Upper lobe of right lung (tissue), 1 donor: ENCODE data around the gene CMBL. TPM values are rescaled to one million over a fixed set of nuclear protein-coding genes. Genes with fewer than 3 reads are reported as not detected.
"Not testable (repeated sequence)": the region's sequence is repeated elsewhere in the genome, so short reads cannot be mapped to it uniquely, and the experiment has no call there.

Source experiments
- ATAC-seq: fragments of 200-7000 bp; cut with Tn5 transposase; one replicate; pipeline ENCODE4 v1.9.1; 2020; ENCODE audit warnings: mild to moderate bottlenecking, moderate library complexity
- DNase-seq: peaks from one replicate; pipeline ENCODE4 v3.0.0-alpha.2; 2020
- H3K27ac ChIP-seq: fragments of 200-600 bp; one replicate; pipeline ENCODE4 v1.8.0; 2022
- H3K27me3 ChIP-seq: fragments of 200-600 bp; one replicate; pipeline ENCODE4 v1.8.0; 2022; ENCODE audit warnings: mild to moderate bottlenecking
- H3K36me3 ChIP-seq: fragments of 200-600 bp; one replicate; pipeline ENCODE4 v1.8.0; 2022
- H3K4me1 ChIP-seq: fragments of 200-600 bp; one replicate; pipeline ENCODE4 v1.8.0; 2022
- H3K4me3 ChIP-seq: fragments of 200-600 bp; one replicate; pipeline ENCODE4 v1.8.0; 2022; ENCODE audit warnings: mild to moderate bottlenecking
- H3K9me3 ChIP-seq: fragments of 200-600 bp; one replicate; pipeline ENCODE4 v1.8.0; 2022
- intact Hi-C: fragments of 100-400 bp; cut with DNase I; formaldehyde crosslinking; loops from one replicate; pipeline ENCODE4 v1.11.0; 2022
- total RNA-seq: library from RNA; stranded (reverse); fragmentation: NEBNext Ultra II Directional; extraction: Animal tissue kit (Norgen Biotek cat#: 25700); gene quantifications from one replicate; pipeline ENCODE4 v1.2.1, GENCODE V29; 2021
- TF ChIP-seq, protein P1 (sequence below): fragments of 200-600 bp; IDR thresholded peaks from one replicate; pipeline ENCODE4 v1.8.0; 2022; ENCODE audit warnings: antibody characterized with exemption
- donor health status: DM: no; HTN: yes; CAD: no; lungs with severe emphysema.

The CMBL gene
- total RNA-seq, 1 donor from 2014 or later, result 21.8 TPM

GRCh38 chr5:10288592-10289219 is 19.0 kb downstream of the CMBL start:
- TF ChIP-seq, protein P1, sequence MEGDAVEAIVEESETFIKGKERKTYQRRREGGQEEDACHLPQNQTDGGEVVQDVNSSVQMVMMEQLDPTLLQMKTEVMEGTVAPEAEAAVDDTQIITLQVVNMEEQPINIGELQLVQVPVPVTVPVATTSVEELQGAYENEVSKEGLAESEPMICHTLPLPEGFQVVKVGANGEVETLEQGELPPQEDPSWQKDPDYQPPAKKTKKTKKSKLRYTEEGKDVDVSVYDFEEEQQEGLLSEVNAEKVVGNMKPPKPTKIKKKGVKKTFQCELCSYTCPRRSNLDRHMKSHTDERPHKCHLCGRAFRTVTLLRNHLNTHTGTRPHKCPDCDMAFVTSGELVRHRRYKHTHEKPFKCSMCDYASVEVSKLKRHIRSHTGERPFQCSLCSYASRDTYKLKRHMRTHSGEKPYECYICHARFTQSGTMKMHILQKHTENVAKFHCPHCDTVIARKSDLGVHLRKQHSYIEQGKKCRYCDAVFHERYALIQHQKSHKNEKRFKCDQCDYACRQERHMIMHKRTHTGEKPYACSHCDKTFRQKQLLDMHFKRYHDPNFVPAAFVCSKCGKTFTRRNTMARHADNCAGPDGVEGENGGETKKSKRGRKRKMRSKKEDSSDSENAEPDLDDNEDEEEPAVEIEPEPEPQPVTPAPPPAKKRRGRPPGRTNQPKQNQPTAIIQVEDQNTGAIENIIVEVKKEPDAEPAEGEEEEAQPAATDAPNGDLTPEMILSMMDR, result no peak
- Histone ChIP-seq H3K36me3 (peaks cover 5% of the 10 kb centered on the region), H3K4me1 (peaks cover 8% of the 10 kb centered on the region), H3K4me3 (no peak overlapping the region), H3K9me3 (no peaks in the 10 kb centered on the region), H3K27ac (no peak overlapping the region), H3K27me3 (no peaks in the 10 kb centered on the region)
- peak; percentile 92 for DNase-seq
- intact Hi-C loops, result loop anchor here (10.0 kb wide), 1 partner anchor 136 kb away; no protein-coding TSS in a partner anchor
- ATAC-seq, result peak; percentile 78

GRCh38 chr5:10286862-10287227 is 20.9 kb downstream of the CMBL start:
- H3K9me3 ChIP-seq, result no peaks in the 10 kb centered on the region
- no peaks in the 10 kb centered on the region for H3K27me3 ChIP-seq
- intact Hi-C loops, result loop anchor here (10.0 kb wide), 1 partner anchor 138 kb away; no protein-coding TSS in a partner anchor
- H3K27ac ChIP-seq, result no peak overlapping the region
- ATAC-seq, result no peak
- TF ChIP-seq, protein P1, result no peak
- H3K36me3 ChIP-seq, result peaks cover 5% of the 10 kb centered on the region
- no peak for DNase-seq
- H3K4me1 ChIP-seq, result peaks cover 8% of the 10 kb centered on the region
- no peak overlapping the region for H3K4me3 ChIP-seq

DNA sequence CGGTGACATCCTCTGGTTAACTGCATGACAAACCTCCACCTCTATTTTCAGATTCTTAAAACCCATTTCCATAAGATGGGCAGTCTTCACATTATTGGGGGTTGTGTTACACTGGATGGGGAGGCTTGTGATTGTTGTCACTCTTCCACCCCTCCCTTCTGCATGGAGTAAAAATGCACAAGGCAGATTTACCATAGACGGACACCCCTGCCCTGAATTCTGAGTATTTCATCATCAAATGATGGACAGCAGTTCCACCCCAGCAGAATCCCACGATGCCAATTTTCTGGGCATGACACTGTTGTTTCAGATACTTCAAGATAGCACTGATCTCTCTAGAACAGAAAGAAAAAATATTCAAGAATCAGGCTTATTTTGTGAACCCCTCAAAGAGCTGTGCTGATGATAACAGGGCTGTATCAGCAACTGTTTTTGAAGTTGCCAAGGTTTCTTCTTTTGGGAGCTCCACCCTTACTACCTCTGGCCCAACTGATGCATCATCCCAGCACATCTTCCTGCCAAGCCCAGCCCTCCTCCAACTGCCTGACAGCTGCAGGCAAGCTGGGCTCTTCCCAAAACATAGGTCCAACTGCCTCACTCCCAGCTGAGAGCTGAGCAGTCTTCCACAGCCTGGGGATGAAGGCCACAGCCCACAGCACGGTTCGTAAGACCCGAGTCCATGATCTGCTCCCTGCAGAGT is 21.4 kb downstream of the CMBL start:
- no peak overlapping the region for H3K4me3 ChIP-seq
- TF ChIP-seq, protein P1, result no peak
- intact Hi-C loops, result loop anchor here (10.0 kb wide), 1 partner anchor 138 kb away; no protein-coding TSS in a partner anchor

DNA sequence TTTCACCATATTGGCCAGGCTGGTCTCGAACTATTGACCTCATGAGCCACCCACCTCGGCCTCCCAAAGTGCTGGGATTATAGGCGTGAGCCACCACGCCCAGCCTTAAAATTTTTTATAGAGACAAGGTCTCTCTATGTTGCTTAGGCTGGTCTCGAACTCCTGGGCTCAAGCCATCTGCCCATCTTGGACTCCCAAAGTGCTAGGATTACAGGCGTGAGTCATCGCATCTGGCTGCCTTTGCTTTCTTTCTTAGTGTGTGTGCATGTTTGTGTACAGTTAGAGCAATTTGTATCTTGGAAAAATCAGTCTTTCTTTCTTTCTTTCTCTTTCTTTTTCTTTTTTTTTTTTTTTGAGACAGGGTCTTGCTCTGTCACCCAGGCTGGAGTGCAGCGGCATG is 22.3 kb downstream of the CMBL start:
- not testable (repeated sequence) for DNase-seq, ATAC-seq, H3K27me3 ChIP-seq, H3K4me1 ChIP-seq, H3K27ac ChIP-seq, H3K36me3 ChIP-seq, H3K4me3 ChIP-seq, H3K9me3 ChIP-seq
- intact Hi-C loops, result loop anchor here (10.0 kb wide), 1 partner anchor 139 kb away; no protein-coding TSS in a partner anchor

More for the DNA sequence above, 21.4 kb downstream of the CMBL start:
- no peaks in the 10 kb centered on the region for H3K27me3 ChIP-seq
- no peak overlapping the region for H3K27ac ChIP-seq
- peaks cover 8% of the 10 kb centered on the region for H3K4me1 ChIP-seq
- no peaks in the 10 kb centered on the region for H3K9me3 ChIP-seq
- DNase-seq (no peak), ATAC-seq (no peak)
- H3K36me3 ChIP-seq, result peaks cover 5% of the 10 kb centered on the region

- intact Hi-C loops, result loop anchor here (10.0 kb wide), 1 partner anchor 141 kb away; no protein-coding TSS in a partner anchor
- Histone ChIP-seq H3K27ac (no peak overlapping the region), H3K4me1 (peaks cover 5% of the 10 kb centered on the region), H3K27me3 (no peaks in the 10 kb centered on the region), H3K9me3 (no peaks in the 10 kb centered on the region), H3K4me3 (no peak overlapping the region), H3K36me3 (peaks cover 5% of the 10 kb centered on the region)
- TF ChIP-seq, protein P1, result peak; percentile 96
- ATAC-seq, result peak; percentile 98
- peak; percentile 91 for DNase-seq
Measured at GRCh38 chr5:10283927-10284635, 23.6 kb downstream of the CMBL start.
